Measurements from ENCODE around the gene HSD11B2.

DNA sequence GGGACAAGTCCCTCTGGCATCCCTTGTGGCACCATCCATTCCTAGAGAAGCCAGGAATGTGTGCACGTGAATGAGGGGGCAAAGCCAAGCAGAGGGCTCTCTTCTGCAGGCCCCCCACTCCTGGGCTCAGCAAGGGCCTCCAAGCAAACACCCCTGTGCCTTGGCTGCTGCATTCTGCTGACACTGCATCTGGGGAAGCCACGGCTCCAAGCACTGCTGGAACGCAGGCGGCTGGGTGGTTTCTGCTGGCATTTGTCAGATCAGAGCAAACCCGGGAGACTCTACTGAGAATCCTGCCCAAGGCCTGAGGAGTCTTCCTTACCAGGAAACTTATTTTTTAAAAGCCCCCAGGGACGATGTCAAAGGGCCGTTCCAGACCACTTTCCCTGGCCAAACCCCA lies 26.7 kb downstream of the HSD11B2 start:
- TF ChIP-seq, protein P1, sequence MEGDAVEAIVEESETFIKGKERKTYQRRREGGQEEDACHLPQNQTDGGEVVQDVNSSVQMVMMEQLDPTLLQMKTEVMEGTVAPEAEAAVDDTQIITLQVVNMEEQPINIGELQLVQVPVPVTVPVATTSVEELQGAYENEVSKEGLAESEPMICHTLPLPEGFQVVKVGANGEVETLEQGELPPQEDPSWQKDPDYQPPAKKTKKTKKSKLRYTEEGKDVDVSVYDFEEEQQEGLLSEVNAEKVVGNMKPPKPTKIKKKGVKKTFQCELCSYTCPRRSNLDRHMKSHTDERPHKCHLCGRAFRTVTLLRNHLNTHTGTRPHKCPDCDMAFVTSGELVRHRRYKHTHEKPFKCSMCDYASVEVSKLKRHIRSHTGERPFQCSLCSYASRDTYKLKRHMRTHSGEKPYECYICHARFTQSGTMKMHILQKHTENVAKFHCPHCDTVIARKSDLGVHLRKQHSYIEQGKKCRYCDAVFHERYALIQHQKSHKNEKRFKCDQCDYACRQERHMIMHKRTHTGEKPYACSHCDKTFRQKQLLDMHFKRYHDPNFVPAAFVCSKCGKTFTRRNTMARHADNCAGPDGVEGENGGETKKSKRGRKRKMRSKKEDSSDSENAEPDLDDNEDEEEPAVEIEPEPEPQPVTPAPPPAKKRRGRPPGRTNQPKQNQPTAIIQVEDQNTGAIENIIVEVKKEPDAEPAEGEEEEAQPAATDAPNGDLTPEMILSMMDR (conservative IDR thresholded peaks at IDR 0.05; ENCODE audit: low read length) = no peak
- no peak for TF ChIP-seq EZH2phosphoT487 (IDR thresholded peaks at IDR 0.05; ENCODE audit: borderline replicate concordance, low read depth, low read length)

All from OCI-LY7 (cell line).